HepG2 (cell line): ENCODE results near the gene IFT52. TPM values are rescaled to one million over a fixed set of nuclear protein-coding genes. Genes with fewer than 3 reads are reported as not detected.
A peak's percentile ranks its signal among the peaks of the same experiment; 100 is the strongest.

Experiments
- AHR ChIP-seq: IDR thresholded peaks from 2 replicates; pipeline ENCODE4 v1.6.1; 2018; ENCODE audit warnings: missing genetic modification reagents, missing compliant biosample characterization
- ATF7 ChIP-seq, 2 experiments: fragments of 450-650 bp in 1 of 2; sonication (generic) in 1 of 2; formaldehyde crosslinking in 1 of 2; IDR thresholded peaks; 2 replicates each; pipeline versions ENCODE4 v1.4.0 to v1.6.1; 2016 to 2020; ENCODE audit warnings: antibody characterized with exemption in 1 of 2, mild to moderate bottlenecking in 1 of 2, missing genetic modification reagents in 1 of 2
- ATRX ChIP-seq: sonication (generic); formaldehyde crosslinking; IDR thresholded peaks from 2 replicates; pipeline ENCODE4 v1.4.0; 2020; ENCODE audit warnings: missing genetic modification reagents, borderline replicate concordance
- BRD4 ChIP-seq: sonication (generic); formaldehyde crosslinking; IDR thresholded peaks from 2 replicates; pipeline ENCODE4 v1.4.0; 2020; ENCODE audit warnings: missing genetic modification reagents
- CC2D1A ChIP-seq: sonication (generic); formaldehyde crosslinking; IDR thresholded peaks from 2 replicates; pipeline ENCODE4 v1.8.1; 2023; ENCODE audit warnings: mild to moderate bottlenecking, missing genetic modification reagents
- CHD4 ChIP-seq: fragments of 200-600 bp; sonication (generic); IDR thresholded peaks from 2 replicates; pipeline ENCODE4 v1.7.0; 2017; ENCODE audit warnings: mild to moderate bottlenecking, low read length, borderline replicate concordance
- DNMT1 ChIP-seq: sonication (generic); formaldehyde crosslinking; IDR thresholded peaks from 2 replicates; pipeline ENCODE4 v1.5.1; 2020; ENCODE audit warnings: mild to moderate bottlenecking, missing genetic modification reagents
- E2F1 ChIP-seq: sonication (generic); formaldehyde crosslinking; IDR thresholded peaks from 2 replicates; pipeline ENCODE4 v1.5.0; 2020; ENCODE audit warnings: missing genetic modification reagents
- ELF1 ChIP-seq: sonication (generic); formaldehyde crosslinking; IDR thresholded peaks from 2 replicates; pipeline ENCODE4 v1.4.0; 2020; ENCODE audit warnings: missing genetic modification reagents
- GATAD1 ChIP-seq: IDR thresholded peaks from 2 replicates; pipeline ENCODE4 v1.6.1; 2016; ENCODE audit warnings: missing genetic modification reagents, missing compliant biosample characterization
- GTF2F1 ChIP-seq: fragments of 150-350 bp; IDR thresholded peaks from 2 replicates; pipeline ENCODE4 v1.6.1; 2014; ENCODE audit warnings: low read length
- POLR2AphosphoS5 ChIP-seq: IDR thresholded peaks from 2 replicates; pipeline ENCODE4 v1.6.1; 2012; ENCODE audit warnings: low read depth, low read length
- SRY ChIP-seq: sonication (generic); formaldehyde crosslinking; IDR thresholded peaks from 2 replicates; pipeline ENCODE4 v1.8.0; 2022; ENCODE audit warnings: mild to moderate bottlenecking, missing genetic modification reagents
- TBP ChIP-seq: sonication (generic); formaldehyde crosslinking; IDR thresholded peaks from 2 replicates; pipeline ENCODE4 v1.5.0; 2020; ENCODE audit warnings: missing genetic modification reagents
- TBX2 ChIP-seq: sonication (generic); formaldehyde crosslinking; IDR thresholded peaks from 2 replicates; pipeline ENCODE4 v1.5.0; 2020; ENCODE audit warnings: missing genetic modification reagents, mild to moderate bottlenecking, borderline replicate concordance
- TIGD3 ChIP-seq: sonication (generic); formaldehyde crosslinking; IDR thresholded peaks from 2 replicates; pipeline ENCODE4 v1.5.1; 2020; ENCODE audit warnings: mild to moderate bottlenecking, missing genetic modification reagents, borderline replicate concordance
- ZNF550 ChIP-seq: sonication (generic); formaldehyde crosslinking; IDR thresholded peaks from 2 replicates; pipeline ENCODE4 v1.4.0; 2020; ENCODE audit warnings: mild to moderate bottlenecking, missing genetic modification reagents, borderline replicate concordance
- ZNF567 ChIP-seq: sonication (generic); formaldehyde crosslinking; IDR thresholded peaks from 2 replicates; pipeline ENCODE4 v1.8.1; 2023; ENCODE audit warnings: mild to moderate bottlenecking, missing genetic modification reagents, borderline replicate concordance
- ZNF570 ChIP-seq: sonication (generic); formaldehyde crosslinking; IDR thresholded peaks from 2 replicates; pipeline ENCODE4 v1.4.0; 2020; ENCODE audit warnings: mild to moderate bottlenecking, missing genetic modification reagents, borderline replicate concordance
- ZNF772 ChIP-seq: sonication (generic); formaldehyde crosslinking; IDR thresholded peaks from 2 replicates; pipeline ENCODE4 v1.5.0; 2020; ENCODE audit warnings: mild to moderate bottlenecking, missing genetic modification reagents
- ZSCAN20 ChIP-seq: sonication (generic); formaldehyde crosslinking; IDR thresholded peaks from 2 replicates; pipeline ENCODE4 v1.4.0; 2020; ENCODE audit warnings: missing genetic modification reagents, mild to moderate bottlenecking, borderline replicate concordance
- polyA plus RNA-seq, 8 experiments: library from polyadenylated mRNA; depleted of rRNA in 3 of 8; stranded (reverse) in 7 of 8; unstranded in 1 of 8; fragments of >200 nt; fragmentation: Illumina TruSeq in 4 of 8; extraction: Trizol in 4 of 8; gene quantifications; 2 replicates each; pipeline versions ENCODE4 v1.2.1 to v1.2.3, GENCODE V29; 2011 to 2016; ENCODE audit warnings: low read depth in 4 of 8, missing spikeins in 1 of 8, mixed read lengths in 1 of 8; ENCODE audit not compliant: insufficient read depth in 1 of 8
- total RNA-seq, 5 experiments: library from RNA; depleted of rRNA; stranded (reverse); fragments of >200 nt; fragmentation: Illumina TruSeq; extraction: Trizol; gene quantifications; 2 replicates each; pipeline ENCODE4 v1.2.3, GENCODE V29; 2016; ENCODE audit warnings: low read depth in 1 of 5
- TF ChIP-seq, protein P1 (sequence below): sonication (generic); formaldehyde crosslinking; conservative IDR thresholded peaks from 2 replicates; pipeline ENCODE4 v1.4.0; 2020; ENCODE audit warnings: missing genetic modification reagents
- TF ChIP-seq, protein P2 (sequence below): sonication (generic); formaldehyde crosslinking; IDR thresholded peaks from 2 replicates; pipeline ENCODE4 v1.5.1; 2020; ENCODE audit warnings: missing genetic modification reagents, mild to moderate bottlenecking, borderline replicate concordance
- TF ChIP-seq, protein P3 (sequence below): IDR thresholded peaks from 2 replicates; pipeline ENCODE4 v1.6.1; 2016; ENCODE audit warnings: control low read depth

The IFT52 gene
- total and polyA plus RNA-seq, 2 of the 13 experiments (the other 11 are each of a cell fraction or from before 2014, with no cell fraction given) = 48.0 to 64.0 TPM

DNA sequence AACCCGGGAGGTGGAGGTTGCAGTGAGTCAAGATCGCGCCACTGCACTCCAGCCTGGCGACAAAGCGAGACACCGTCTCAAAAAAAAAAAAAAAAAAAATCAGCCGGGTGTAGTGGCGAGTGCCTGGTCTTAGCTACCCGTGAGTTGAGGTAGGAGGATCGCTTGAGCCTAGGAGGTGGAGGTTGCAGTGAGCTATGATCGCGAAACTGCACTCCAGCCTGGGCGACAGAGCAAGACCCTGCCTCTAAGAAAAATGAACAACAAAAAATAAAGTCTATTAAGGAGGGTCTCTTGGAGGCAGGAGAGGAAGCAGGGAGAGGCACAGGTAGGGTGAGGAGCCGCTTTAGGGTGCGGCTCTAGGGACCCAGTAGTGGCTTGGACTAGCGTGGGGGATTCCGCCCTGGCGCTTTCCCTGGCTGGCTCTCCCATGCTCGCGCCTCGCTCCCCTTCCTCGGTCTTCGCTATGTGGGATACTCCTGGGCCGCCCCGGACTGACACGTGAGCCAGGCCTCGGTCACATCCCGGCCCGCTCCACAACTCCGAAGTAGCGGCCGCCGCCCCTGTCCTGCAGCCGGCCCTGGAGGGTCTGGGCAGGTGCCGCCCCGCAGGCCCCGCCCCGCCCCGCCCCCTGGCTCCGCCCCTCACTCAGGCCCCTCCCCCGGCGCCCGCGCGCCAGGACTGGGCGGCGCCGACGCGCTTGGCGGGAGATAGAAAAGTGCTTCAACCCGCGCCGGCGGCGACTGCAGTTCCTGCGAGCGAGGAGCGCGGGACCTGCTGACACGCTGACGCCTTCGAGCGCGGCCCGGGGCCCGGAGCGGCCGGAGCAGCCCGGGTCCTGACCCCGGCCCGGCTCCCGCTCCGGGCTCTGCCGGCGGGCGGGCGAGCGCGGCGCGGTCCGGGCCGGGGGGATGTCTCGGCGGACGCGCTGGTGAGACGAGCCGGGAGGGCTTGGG lies 75.9 kb downstream of the IFT52 start, which contains the start of gene MYBL2 (continued):
- TF ChIP-seq, protein P1, sequence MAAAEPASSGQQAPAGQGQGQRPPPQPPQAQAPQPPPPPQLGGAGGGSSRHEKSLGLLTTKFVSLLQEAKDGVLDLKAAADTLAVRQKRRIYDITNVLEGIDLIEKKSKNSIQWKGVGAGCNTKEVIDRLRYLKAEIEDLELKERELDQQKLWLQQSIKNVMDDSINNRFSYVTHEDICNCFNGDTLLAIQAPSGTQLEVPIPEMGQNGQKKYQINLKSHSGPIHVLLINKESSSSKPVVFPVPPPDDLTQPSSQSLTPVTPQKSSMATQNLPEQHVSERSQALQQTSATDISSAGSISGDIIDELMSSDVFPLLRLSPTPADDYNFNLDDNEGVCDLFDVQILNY = peak; percentile 99
- TF ChIP-seq GATAD1 (CRISPR knock-in tag) = peak; percentile 45; the same call in 1 of the 2 replicates
- TF ChIP-seq ATRX = no peak
- peak; percentile 23; the same call in 1 of the 2 replicates for TF ChIP-seq TBX2 (CRISPR knock-in tag)
- TF ChIP-seq TIGD3 (CRISPR knock-in tag) = no peak
- TF ChIP-seq ZNF570 (CRISPR knock-in tag) = 0 out of 2 replicates have a peak, but pooled peaks have one; percentile 54
- TF ChIP-seq ATF7 (IDR thresholded peaks at IDR 0.05) = no peak
- TF ChIP-seq ATF7 (CRISPR knock-in tag; IDR thresholded peaks at IDR 0.05) = no peak
- peak; percentile 5; the same call in 1 of the 2 replicates for TF ChIP-seq ZNF772 (CRISPR knock-in tag)
- peak; percentile 66 for TF ChIP-seq POLR2AphosphoS5
- no peak for TF ChIP-seq CC2D1A (CRISPR knock-in tag)
- TF ChIP-seq ZNF567 (CRISPR knock-in tag) = peak; percentile 34; the same call in 1 of the 2 replicates
- no peak for TF ChIP-seq DNMT1 (CRISPR knock-in tag)
- TF ChIP-seq, protein P2, sequence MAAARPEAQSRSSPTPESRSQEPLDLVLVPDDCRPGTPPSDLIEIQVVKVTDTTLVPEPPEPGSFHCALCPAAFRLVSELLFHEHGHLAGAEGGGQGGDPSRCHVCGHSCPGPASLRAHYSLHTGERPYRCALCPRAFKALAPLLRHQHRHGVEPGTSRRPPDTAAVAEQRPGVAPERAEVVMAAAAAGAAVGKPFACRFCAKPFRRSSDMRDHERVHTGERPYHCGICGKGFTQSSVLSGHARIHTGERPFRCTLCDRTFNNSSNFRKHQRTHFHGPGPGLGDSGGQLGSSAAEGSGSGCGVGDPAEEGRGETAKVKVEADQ (CRISPR knock-in tag) = no peak
- no peak for TF ChIP-seq ELF1 (CRISPR knock-in tag)
- TF ChIP-seq GTF2F1 = no peak
- TF ChIP-seq BRD4 = peak; percentile 46; the same call in 1 of the 2 replicates
- 0 out of 2 replicates have a peak, but pooled peaks have one; percentile 70 for TF ChIP-seq ZNF550 (CRISPR knock-in tag)
- TF ChIP-seq, protein P3, sequence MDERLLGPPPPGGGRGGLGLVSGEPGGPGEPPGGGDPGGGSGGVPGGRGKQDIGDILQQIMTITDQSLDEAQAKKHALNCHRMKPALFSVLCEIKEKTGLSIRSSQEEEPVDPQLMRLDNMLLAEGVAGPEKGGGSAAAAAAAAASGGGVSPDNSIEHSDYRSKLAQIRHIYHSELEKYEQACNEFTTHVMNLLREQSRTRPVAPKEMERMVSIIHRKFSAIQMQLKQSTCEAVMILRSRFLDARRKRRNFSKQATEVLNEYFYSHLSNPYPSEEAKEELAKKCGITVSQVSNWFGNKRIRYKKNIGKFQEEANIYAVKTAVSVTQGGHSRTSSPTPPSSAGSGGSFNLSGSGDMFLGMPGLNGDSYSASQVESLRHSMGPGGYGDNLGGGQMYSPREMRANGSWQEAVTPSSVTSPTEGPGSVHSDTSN (CRISPR knock-in tag) = no peak
- no peak for TF ChIP-seq CHD4
- TF ChIP-seq AHR (CRISPR knock-in tag) = peak; percentile 91
- TF ChIP-seq SRY (CRISPR knock-in tag) = peak; percentile 61; the same call in 1 of the 2 replicates
- peak; percentile 17; the same call in 1 of the 2 replicates for TF ChIP-seq TBP
- TF ChIP-seq E2F1 (CRISPR knock-in tag) = peak; percentile 92
- no peak; the same call in 1 of the 2 replicates for TF ChIP-seq ZSCAN20
